Smooth muscle cell (in vitro differentiated cells): ENCODE results near the gene TSHZ3. TPM values are rescaled to one million over a fixed set of nuclear protein-coding genes. Genes with fewer than 3 reads are reported as not detected.

Source experiments
- DNase-seq: peaks from one replicate; lab custom pipeline; 2025; ENCODE audit not compliant: unreplicated experiment; lab: John Stamatoyannopoulos, UW
- H2AFZ ChIP-seq: fragments of 200-600 bp; sonication (generic); 2 replicates; pipeline ENCODE4 v1.6.0; 2016; ENCODE audit warnings: antibody characterized with exemption, low read depth, mild to moderate bottlenecking
- H3F3A ChIP-seq: fragments of 200-600 bp; sonication (generic); 2 replicates; pipeline ENCODE4 v1.6.0; 2017; ENCODE audit warnings: antibody characterized with exemption, low read depth
- H3K27ac ChIP-seq: fragments of 200-600 bp; sonication (generic); 2 replicates; pipeline ENCODE4 v1.5.1; 2016; ENCODE audit warnings: low read depth, mild to moderate bottlenecking
- H3K27me3 ChIP-seq: fragments of 200-600 bp; sonication (generic); 2 replicates; pipeline ENCODE4 v1.6.1; 2016; ENCODE audit warnings: low read depth, mild to moderate bottlenecking
- H3K36me3 ChIP-seq: fragments of 200-600 bp; sonication (generic); 2 replicates; pipeline ENCODE4 v1.5.1; 2016; ENCODE audit warnings: low read depth
- H3K4me1 ChIP-seq: fragments of 200-600 bp; sonication (generic); 2 replicates; pipeline ENCODE4 v1.5.1; 2016; ENCODE audit warnings: low read depth
- H3K4me2 ChIP-seq: fragments of 200-600 bp; sonication (generic); 2 replicates; pipeline ENCODE4 v1.6.0; 2016; ENCODE audit warnings: mild to moderate bottlenecking
- H3K4me3 ChIP-seq: fragments of 200-600 bp; sonication (generic); 2 replicates; pipeline ENCODE4 v1.5.1; 2016; ENCODE audit warnings: mild to moderate bottlenecking
- H3K79me2 ChIP-seq: fragments of 200-600 bp; sonication (generic); 2 replicates; pipeline ENCODE4 v1.6.0; 2016; ENCODE audit warnings: low read depth, mild to moderate bottlenecking
- H3K9ac ChIP-seq: fragments of 200-600 bp; sonication (generic); 2 replicates; pipeline ENCODE4 v1.6.0; 2016; ENCODE audit warnings: low read depth
- H3K9me3 ChIP-seq: fragments of 200-600 bp; sonication (generic); replicated peaks from 2 replicates; pipeline ENCODE4 v1.5.1; 2016; ENCODE audit warnings: low read depth
- H4K20me1 ChIP-seq: fragments of 200-600 bp; sonication (generic); 2 replicates; pipeline ENCODE4 v1.6.0; 2016; ENCODE audit warnings: low read depth
- WGBS: methylation state at CpG from one replicate; pipeline ENCODE4 v1.1.7; 2016; ENCODE audit warnings: low lambda C conversion rate; 5-methylcytosine and 5-hydroxymethylcytosine counted together
- polyA plus RNA-seq: library from polyadenylated mRNA; unstranded; fragments of >200 nt; fragmentation: Nextera tagmentation; extraction: Ambion mirVana; gene quantifications from 2 replicates; pipeline ENCODE4 v1.2.1, GENCODE V29; 2016
- total RNA-seq: library from RNA; depleted of rRNA; stranded (reverse); fragments of >200 nt; gene quantifications from 2 replicates; pipeline ENCODE4 v1.2.3, GENCODE V29; 2014
- TF ChIP-seq, protein P1 (sequence below): fragments of 200-600 bp; sonication (generic); IDR thresholded peaks from 2 replicates; pipeline ENCODE4 v1.5.1; 2017; ENCODE audit warnings: borderline replicate concordance, mild to moderate bottlenecking, antibody characterized with exemption; ENCODE audit not compliant: insufficient read depth, poor library complexity, severe bottlenecking

TSHZ3 gene
- total and polyA plus RNA-seq, 2 experiments from 2014 or later = 21.8 to 23.7 TPM

DNA sequence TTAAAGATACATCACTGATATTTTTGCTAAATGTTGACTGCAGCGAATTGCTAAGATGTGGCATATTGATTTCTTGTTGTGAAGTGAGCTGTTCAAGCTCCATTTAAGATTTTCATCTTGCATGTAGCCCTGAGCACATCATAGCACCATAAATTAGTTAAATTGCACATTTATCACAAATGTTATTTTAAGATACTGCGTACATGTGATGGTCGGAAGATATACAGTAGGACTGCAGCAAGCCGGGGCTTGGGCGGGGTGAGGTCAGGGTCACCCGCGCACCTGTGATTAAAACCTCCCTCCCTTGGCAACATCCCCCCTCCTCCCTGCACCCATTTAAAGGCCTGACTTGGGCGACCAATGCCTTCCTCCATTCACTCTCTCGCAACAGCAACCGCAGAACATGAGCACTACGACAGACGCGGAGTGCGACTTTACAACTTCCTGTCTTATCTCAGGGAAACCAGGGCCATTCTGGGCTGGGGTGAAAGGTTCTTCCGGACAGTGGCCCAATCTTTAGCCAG is 76.6 kb downstream of the TSHZ3 start:
- TF ChIP-seq, protein P1, sequence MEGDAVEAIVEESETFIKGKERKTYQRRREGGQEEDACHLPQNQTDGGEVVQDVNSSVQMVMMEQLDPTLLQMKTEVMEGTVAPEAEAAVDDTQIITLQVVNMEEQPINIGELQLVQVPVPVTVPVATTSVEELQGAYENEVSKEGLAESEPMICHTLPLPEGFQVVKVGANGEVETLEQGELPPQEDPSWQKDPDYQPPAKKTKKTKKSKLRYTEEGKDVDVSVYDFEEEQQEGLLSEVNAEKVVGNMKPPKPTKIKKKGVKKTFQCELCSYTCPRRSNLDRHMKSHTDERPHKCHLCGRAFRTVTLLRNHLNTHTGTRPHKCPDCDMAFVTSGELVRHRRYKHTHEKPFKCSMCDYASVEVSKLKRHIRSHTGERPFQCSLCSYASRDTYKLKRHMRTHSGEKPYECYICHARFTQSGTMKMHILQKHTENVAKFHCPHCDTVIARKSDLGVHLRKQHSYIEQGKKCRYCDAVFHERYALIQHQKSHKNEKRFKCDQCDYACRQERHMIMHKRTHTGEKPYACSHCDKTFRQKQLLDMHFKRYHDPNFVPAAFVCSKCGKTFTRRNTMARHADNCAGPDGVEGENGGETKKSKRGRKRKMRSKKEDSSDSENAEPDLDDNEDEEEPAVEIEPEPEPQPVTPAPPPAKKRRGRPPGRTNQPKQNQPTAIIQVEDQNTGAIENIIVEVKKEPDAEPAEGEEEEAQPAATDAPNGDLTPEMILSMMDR = no peak

DNA sequence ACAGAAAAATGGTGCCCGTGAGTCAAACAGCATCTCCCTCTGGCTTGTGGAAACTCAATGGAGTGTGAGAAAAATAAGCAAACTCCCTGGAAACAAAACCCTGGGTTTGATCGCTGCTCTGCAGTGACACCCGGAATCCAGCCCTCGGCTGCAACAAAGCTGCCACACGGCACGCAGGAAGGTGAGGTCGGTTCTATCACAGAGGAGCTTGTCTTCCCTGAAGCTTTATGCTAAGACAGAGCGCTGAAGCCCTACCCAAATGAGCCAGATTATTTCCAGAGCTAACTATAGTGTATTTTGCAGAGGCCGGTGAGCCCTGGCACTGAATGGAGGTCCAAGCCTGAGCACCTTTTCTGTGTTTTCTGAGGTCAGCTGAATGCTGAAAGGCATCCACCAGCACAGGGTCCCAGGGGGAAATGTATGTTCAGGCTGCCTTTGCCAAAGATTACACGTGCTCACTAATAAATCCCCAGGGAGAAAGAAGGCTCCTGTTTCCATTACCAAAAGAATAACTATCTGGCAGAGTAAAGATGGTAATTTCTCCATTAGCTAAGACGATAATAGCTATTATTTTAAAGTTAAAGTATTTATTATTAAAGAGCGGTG is 77.8 kb downstream of the TSHZ3 start:
- DNase-seq = no peak

More for the DNA sequence above, 76.6 kb downstream of the TSHZ3 start:
- 92% methylated on average over 15 of the region's 15 CpGs for WGBS
- no peak overlapping the region for H2AFZ ChIP-seq
- no peaks in the 10 kb centered on the region for H3K36me3 ChIP-seq
- peaks cover 52% of the 10 kb centered on the region for H4K20me1 ChIP-seq
- no peak overlapping the region for H3K4me2 ChIP-seq
- DNase-seq = no peak
- H3K79me2 ChIP-seq = peaks cover 34% of the 10 kb centered on the region
- H3K9me3 ChIP-seq = no peaks in the 10 kb centered on the region
- no peak overlapping the region for H3K4me3 ChIP-seq
- H3K27me3 ChIP-seq = no peaks in the 10 kb centered on the region
- H3K9ac ChIP-seq = no peak overlapping the region
- no peak overlapping the region for H3K27ac ChIP-seq
- H3K4me1 ChIP-seq = no peaks in the 10 kb centered on the region
- peaks cover 4% of the 10 kb centered on the region for H3F3A ChIP-seq

DNA sequence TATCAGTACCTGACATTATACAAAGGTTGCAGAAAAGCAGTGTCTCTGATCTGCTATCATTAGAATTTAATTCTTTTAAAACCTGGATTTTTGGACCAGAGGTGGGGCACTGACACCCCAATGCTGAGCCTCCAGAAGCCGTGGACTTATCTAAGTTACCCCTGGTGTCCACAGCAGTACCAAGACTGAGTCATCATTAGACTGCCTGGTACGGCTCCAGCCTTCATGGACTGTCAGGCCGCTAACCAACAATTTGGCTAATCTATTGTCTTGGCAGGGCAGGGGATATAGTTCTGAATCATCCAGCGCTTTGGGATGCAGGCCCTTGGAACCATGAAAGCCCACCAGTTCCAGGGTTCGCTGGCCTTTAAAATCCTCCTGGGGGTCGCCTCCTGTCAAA is 78.3 kb downstream of the TSHZ3 start:
- no peak overlapping the region for H3K4me3 ChIP-seq
- no peak for DNase-seq
- no peaks in the 10 kb centered on the region for H3K4me1 ChIP-seq
- no peak overlapping the region for H3K27ac ChIP-seq
- H3K79me2 ChIP-seq = peaks cover 18% of the 10 kb centered on the region
- TF ChIP-seq, protein P1 = no peak
- H3F3A ChIP-seq = peaks cover 4% of the 10 kb centered on the region
- H3K36me3 ChIP-seq = no peaks in the 10 kb centered on the region
- H3K9me3 ChIP-seq = no peaks in the 10 kb centered on the region
- 68% methylated on average over 6 of the region's 6 CpGs for WGBS
- no peak overlapping the region for H3K9ac ChIP-seq
- H3K27me3 ChIP-seq = no peaks in the 10 kb centered on the region
- H3K4me2 ChIP-seq = no peak overlapping the region
- peaks cover 35% of the 10 kb centered on the region for H4K20me1 ChIP-seq
- no peak overlapping the region for H2AFZ ChIP-seq

More for the DNA sequence above, 77.8 kb downstream of the TSHZ3 start:
- H3K79me2 ChIP-seq = peaks cover 23% of the 10 kb centered on the region
- no peaks in the 10 kb centered on the region for H3K36me3 ChIP-seq
- peaks cover 40% of the 10 kb centered on the region for H4K20me1 ChIP-seq
- H3K4me3 ChIP-seq = no peak overlapping the region
- H3K27me3 ChIP-seq = no peaks in the 10 kb centered on the region
- no peak overlapping the region for H3K9ac ChIP-seq
- no peaks in the 10 kb centered on the region for H3K4me1 ChIP-seq
- H3K27ac ChIP-seq = no peak overlapping the region
- H3F3A ChIP-seq = peaks cover 4% of the 10 kb centered on the region
- no peaks in the 10 kb centered on the region for H3K9me3 ChIP-seq
- TF ChIP-seq, protein P1 = no peak
- no peak overlapping the region for H2AFZ ChIP-seq
- 87% methylated on average over 12 of the region's 12 CpGs for WGBS
- no peak overlapping the region for H3K4me2 ChIP-seq
